HG03354 (cell line): ENCODE results near the gene CLEC10A.
"Not testable (repeated sequence)": the region's sequence is repeated elsewhere in the genome, so short reads cannot be mapped to it uniquely, and the experiment has no call there.

Experiments
- ATAC-seq: cut with Tn5 transposase; IDR thresholded peaks from one replicate; pipeline ENCODE4 v1.9.1; 2021; ENCODE audit warnings: mild to moderate bottlenecking; ENCODE audit not compliant: unreplicated experiment, poor library complexity, severe bottlenecking

Gene CLEC10A

DNA sequence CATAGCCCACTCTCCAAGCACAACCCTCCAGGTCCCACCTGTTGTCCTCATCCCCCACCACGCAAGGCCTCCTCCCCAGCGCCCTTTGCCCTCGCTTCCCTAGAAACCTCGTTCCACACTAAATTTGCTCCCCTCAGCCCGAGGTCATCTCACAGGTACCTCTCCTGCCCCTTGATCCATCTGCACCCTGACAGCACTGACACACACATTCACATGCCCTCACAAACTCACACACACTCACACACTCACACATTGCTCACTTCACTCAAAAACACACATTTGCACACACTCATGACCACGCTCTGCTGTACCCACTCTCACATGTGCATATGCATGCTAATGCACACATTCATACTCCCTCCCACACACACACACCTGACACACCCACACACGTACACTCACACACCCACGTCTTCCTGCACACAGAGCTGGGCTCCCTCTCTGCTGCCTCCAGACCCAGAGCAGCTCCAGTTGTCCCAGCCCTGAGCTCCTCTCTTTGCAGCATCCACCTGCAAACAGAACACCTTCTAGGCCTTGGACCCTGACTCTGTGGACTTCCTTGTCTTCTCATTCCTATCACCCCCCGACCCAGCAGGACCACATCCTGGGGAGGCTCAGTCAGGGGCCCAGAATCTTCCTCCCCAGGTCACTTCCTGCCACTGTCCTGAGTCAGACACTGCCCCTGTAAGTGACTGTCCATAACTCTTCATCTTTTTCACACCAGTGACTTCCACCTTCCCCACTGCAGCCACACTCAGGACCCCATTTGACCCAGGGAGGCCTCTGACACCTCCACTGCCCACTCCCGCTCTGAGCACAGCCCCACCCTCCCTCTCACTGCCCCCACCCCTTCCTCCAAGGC lies 29.6 kb upstream of the CLEC10A start:
- ATAC-seq: no peak

DNA sequence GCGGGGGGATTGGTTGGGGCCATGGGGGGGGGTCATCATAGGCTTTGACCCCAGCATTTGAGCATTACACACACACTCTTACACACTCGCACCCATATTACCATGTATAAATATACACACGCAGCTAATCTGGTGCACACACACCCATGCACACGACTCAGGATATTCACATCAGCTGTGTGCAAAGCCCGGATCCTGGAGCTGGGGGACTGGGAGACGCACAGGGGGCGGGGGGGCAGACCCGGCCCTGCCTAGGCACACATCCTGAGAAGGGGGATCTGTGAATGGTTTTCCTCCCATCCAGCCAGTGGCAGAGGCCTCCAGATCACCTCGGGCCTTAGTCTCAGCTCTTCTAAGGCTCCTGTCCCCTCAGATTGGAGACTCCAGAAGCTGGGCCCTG lies 28.9 kb upstream of the CLEC10A start:
- ATAC-seq: no peak

DNA sequence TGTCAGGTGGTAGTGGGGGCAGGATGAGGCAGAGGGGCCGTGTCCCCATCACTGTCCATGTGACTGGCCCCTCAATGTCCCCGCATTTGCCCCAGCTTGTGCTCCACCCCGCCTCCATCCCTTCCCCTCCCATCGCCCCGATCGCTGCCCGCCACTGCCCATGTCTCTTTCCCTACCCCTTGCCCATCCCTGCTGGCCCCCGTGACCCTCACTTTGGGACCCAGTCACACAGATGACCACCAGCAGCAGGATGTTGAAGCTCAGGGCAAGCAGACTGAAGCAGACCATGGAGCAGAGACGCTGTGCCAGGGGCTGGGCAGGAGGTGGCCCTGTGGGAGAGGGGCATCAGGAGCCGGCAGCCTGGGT lies 28.5 kb upstream of the CLEC10A start:
- no peak for ATAC-seq

GRCh38 chr17:7107795-7108559 lies 27.9 kb upstream of the CLEC10A start:
- no peak for ATAC-seq

- no peak for ATAC-seq
These were observed 27.1 kb upstream of the CLEC10A start for GRCh38 chr17:7107012-7107754.

DNA sequence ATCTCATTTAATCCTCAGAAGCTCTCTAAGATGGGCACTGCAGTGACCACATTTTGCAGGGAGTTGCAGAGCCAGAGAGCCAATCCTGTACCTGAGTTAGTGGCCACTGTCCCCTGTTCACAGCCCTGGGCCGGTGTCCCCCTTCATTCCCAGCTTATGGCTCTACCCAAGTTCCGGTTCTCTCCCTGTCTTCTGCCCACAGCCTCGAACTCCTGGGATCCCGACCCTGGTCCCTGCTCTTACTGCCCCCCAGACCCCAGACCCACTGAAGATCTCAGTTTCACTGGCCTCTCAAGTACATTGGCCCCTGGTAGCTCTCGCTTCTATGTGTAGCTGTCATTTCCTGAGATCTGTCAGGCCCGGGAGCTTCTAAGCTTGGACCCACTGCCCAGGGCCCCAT lies 22.4 kb upstream of the CLEC10A start:
- ATAC-seq: no peak

DNA sequence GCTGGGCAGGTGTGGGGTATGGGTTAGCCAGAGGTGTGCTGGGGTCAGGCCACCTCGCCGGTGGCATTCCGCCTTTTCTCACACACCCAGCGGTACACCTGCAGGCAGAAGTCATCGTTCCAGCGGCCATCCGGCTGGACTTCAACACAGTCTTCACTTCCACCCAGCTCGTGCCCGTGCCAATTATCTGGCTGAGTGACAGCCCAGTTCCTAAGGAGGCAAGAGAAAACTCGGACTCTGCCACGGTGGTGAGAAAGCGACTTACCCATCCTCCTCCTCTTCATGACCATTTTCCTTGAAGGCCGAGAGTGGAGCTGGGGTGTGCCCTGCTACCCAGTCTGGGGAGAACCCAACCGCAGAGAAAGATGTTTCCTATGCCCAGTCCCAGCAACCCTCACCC lies 21.5 kb upstream of the CLEC10A start:
- no peak for ATAC-seq

DNA sequence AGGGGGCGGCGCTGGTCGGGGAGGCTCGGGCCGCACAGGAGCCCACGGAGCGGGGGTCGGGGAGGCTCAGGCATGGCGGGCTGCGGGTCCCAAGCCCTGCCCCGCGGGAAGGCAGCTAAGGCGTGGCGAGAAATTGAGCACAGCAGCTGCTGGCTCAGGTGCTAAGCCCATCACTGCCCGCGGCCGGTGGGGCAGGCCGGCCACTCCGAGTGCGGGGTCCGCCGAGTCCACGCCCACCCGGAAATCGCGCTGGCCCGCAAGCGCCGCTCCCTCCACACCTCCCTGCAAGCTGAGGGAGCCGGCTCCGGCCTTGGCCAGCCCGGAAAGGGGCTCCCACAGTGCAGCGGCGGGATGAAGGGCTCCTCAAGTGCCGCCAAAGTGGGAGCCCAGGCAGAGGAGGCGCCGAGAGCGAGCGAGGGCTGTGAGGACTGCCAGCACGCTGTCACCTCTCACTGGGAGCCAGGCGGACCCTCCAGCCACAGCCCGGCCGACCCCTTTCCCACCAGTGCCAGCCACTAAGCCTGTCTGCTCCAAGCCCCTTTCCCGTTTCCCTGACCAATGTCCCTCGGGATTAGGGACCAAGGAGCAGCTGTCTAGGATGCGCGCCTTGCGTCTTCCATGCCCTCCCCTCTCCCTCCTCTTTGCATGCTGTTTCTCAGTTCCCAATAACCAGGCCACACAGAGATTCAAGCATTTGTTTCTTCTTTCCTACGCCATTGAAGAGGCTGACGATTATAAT lies 20.8 kb upstream of the CLEC10A start:
- not testable (repeated sequence) for ATAC-seq

GRCh38 chr17:7098802-7099459 lies 18.9 kb upstream of the CLEC10A start:
- no peak for ATAC-seq

DNA sequence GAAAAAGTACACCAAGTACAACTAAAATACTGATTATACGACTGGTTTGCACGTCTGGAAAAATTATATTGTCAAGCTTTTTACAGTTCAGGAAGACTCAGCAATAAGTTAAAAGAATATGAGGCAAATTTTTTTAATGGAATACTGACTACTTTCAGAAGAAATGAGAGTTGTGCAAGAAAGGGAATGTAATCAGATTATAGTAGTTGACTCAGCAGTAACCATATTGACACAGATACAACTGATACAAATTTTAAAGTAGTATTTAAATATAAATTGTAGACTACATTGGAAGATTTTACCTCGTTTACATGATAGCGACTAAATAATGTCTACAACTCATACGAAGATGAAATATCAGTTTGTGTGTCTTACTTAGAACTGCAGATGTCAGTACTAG lies 17.9 kb upstream of the CLEC10A start:
- ATAC-seq: no peak

- ATAC-seq: no peak
These were observed 15.6 kb upstream of the CLEC10A start for GRCh38 chr17:7095625-7096024.

DNA sequence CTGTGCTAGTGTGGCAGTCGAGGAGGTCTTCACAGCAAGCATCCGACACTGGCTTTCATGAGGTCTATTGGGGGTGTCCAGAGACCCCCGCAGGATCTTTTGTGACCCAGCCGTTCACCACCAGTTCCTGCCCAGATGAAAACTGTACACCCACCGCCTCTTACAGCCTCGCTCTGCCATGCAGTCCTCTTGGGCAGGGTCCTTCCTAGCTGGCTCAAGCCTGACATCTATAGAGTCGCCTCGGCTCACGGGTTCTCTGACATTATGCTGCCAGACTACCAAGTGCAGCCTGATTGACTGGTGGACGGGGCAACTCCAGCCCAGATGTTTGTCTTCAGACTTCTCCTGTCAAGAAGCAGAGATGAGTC lies 14.6 kb upstream of the CLEC10A start:
- no peak for ATAC-seq

GRCh38 chr17:7091311-7092005 lies 11.4 kb upstream of the CLEC10A start:
- ATAC-seq: not testable (repeated sequence)

DNA sequence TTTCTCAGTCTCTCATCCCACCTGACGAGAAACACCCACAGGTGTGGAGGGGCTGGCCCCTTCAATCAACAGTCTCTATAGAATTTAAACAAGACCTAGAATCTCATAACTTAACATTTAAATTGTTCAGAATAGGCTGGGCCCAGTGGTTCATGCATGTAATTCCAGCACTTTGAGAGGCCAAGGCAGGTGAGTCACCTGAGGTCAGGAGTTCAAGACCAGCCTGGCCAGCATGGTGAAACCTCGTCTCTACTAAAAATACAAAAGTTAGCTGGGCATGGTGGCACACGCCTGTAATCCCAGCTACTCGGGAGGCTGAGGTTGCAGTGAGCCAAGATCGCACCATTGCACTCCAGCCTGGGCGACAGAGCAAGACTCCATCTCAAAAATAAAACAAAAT lies 9.5 kb upstream of the CLEC10A start:
- ATAC-seq: not testable (repeated sequence)

GRCh38 chr17:7088442-7088841 lies 8.4 kb upstream of the CLEC10A start:
- ATAC-seq: not testable (repeated sequence)

GRCh38 chr17:7084088-7084487 lies 4.0 kb upstream of the CLEC10A start:
- ATAC-seq: no peak

DNA sequence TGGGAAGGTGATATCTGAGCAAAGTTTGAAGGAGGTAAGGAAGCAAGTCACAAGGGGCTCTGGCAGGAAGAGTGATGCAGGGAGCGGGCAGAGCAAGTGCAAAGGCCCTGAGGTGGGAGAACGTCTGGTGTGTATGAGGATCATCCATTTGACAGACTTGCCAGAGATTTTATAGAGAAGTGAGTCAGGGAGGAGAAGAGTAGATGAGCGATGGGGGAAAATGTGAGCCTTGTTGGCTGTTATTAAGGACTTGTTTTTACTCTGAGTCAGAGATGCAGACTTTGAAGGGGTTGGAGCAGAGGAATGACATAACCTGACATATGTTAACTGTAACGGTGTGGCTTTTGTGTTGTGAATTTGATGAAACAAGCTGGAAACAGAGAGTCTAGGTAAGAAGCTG lies 3.5 kb upstream of the CLEC10A start:
- ATAC-seq: no peak

DNA sequence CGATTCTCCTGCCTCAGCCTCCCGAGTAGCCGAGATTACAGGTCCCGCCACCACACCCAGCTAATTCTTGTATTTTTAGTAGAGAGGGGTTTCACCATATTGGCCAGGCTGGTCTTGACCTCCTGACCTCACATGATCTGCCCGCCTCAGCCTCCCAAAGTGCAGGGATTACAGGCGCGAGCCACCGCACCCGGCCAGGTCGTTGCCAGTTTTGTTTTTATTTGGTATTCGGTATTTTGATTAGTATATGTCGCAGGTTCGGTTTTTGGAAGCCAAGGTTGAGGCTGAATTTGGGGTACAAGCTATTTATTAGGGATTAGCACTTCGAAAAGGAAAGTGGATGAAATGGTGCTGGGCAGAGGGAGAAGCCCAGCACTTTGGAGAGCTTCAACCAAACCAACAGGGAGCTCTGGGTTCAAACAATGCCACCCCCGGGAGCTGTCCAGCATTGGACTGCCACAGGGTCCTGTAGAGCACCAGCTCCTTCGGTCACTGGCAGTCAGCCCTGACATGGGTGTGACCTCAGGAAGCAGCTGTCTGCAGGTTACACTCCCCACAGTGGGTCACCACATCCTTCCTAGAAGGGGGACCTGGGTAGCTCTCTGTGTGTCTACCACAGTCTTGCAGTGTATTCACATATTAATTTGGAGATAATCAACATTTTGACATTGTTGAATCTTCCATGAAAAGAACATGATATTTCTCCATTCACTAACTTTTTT lies 1.5 kb upstream of the CLEC10A start:
- no peak for ATAC-seq
